Body of pancreas (tissue), 4 donors: Measurements from ENCODE around the gene ABR.

Experiments used
- CTCF ChIP-seq, 7 experiments: fragments of 450-650 bp in 4 of 7; fragments of 200-600 bp in 3 of 7; sonication (generic) in 3 of 7; IDR thresholded peaks; one replicate each; pipeline ENCODE4 v1.5.1; 2016 to 2019; ENCODE audit warnings: antibody characterized with exemption in 7 of 7
- POLR2A ChIP-seq, 3 donors: fragments of 450-650 bp; IDR thresholded peaks; one replicate each; pipeline ENCODE4 v1.6.1; 2016; ENCODE audit warnings: antibody characterized with exemption in 3 of 3, mild to moderate bottlenecking in 2 of 3

GRCh38 chr17:1147664-1148063 is 32.1 kb downstream of the ABR start:
- peak in 5 of 7 experiments; percentile 28 to 49 (median 41) for TF ChIP-seq CTCF (IDR thresholded peaks at IDR 0.05)
- no peak for TF ChIP-seq POLR2A (IDR thresholded peaks at IDR 0.05)
